HG03196 (cell line): ENCODE results near the gene SLC22A31.

ENCODE experiments used
- ATAC-seq: cut with Tn5 transposase; IDR thresholded peaks from one replicate; pipeline ENCODE4 v1.9.1; 2021; ENCODE audit not compliant: unreplicated experiment

Gene SLC22A31

DNA sequence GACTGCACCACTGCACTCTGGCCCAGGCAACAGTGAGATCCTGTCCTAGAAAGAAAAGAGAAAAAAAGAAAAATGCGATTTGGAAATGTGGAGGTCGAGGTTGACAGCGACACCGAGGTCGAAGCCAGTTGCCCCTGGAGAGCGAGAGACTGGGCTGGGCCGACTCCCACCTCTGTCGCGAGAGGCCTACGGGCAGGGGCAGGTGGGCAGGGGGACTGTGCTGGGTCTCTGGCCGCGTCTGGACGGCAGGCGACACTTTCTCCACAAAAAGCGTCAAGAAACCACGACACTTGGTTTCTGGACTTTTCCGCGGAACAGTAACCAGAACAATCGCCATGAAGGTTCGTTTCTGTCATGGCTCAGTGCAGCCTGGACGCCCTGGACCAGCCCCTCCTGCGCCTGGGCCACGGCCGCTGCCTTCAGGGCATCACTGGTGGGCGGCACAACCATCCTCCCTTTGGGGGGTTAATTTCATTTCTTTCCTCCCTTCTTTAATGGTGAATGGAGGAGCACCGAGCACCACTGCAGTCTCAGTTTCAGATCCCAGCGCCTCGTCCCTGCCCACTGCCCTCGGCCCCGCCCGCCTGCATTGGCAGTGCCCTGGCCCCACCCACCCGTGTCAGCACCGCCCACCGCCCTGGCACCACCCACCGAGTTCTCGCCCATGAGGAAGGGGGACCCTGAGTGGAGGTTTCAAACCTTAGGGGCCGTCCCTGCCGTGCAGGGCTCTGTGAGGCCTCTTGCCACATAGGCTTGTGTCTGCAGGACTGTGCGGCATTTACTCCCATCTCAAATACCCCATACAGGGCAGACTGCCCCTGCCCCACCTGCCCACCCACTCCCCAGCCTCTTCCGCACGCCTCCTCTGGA lies 47.3 kb downstream of the SLC22A31 start:
- no peak for ATAC-seq

DNA sequence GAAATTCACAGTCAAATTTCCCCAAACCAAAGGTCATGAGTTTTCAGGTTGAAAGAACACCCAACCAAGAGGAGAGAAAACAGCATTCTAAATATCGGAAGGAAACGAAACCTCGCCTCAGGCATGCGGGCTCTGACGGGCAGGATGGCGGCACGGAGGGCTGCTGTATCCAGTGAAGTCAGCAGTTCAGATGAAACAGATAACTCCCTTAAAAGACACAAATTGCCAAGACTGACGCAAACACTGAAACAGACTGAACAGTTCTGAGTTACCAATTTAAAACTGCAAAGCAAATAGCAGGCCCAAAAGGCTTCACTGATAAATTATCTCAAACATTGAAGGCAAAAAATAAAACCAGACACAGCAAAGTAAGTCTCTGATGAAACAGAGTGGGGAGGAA lies 49.4 kb downstream of the SLC22A31 start:
- ATAC-seq, result no peak

DNA sequence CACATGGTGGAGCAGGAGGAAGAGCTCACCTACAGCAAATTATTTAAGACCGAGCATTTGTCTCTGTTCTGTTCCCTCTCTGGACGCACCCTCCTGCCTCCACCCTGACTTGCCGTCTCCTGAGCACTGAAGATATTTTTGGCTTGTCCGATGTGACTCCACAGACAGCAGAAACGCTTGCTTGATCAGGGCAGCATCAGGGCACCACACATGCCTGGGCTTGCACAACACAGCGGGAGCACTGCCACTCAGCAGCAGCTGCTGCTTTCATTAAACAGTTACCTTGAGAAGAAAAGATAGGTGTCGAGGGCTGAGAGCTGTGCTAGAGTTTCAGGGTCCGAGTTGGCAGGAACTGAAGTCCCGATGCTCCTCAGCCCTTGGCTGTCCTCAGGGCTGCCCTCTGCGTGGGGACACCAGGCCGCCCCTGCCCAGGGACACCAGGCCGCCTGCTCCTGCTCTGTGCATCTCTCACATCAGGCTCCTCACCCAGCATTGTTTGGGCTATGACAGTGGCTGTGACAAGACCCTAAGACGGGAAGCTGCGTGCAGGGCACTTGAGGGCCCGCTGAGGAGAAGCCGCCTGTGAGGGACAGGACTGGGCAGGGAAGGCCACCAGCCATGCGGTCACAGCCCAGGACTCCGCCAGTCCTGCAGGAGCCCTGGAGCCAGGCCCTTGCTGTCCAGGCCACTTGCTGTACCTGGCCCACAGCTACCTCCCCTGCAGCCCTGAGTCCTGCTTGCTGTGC lies 50.1 kb downstream of the SLC22A31 start:
- no peak for ATAC-seq

DNA sequence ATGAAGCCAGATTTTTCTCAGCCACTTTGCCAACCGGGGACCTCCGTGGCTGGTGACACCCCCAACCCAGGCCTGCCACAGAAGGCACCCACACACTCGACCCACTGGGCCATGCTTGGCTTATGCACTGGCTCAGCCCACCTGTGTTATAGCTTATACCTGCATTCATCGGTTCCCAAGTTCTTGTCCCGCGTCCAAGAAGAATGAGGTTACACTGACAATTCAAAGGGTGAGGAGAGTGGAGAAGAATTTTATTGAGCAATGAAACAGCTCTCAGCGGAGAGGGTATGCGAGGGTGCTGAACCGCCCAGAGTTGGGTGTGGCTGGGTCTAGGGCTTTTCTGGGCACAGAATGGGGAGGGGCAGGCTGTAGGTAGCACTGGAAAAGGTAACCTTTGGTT lies 51.0 kb downstream of the SLC22A31 start:
- ATAC-seq, result no peak

DNA sequence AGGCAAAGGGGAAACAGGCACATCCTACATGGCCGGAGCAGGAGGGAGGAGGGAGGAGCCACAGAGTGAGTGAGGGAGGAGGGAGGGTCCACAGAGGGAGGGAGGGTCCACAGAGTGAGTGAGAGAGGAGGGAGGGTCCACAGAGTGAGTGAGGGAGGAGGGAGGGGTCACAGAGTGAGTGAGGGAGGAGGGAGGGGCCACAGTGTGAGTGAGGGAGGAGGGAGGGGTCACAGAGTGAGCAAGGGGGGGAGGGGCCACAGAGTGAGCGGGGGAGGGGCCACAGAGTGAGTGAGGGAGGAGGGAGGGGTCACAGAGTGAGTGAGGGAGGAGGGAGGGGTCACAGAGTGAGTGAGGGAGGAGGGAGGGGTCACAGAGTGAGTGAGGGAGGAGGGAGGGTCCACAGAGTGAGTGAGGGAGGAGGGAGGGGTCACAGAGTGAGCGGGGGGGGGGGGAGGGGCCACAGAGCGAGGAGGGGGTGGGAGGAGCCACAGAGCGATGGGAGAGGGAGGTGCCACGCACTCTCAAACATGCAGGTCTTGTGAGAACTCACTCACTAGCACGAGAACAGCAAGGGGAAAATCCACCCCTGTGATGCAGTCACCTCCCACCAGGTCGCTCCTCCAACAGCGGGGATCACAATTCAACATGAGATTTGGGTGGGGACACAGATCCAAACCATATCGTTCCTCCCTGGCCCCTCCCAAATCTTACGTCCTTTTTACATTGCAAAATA lies 53.1 kb downstream of the SLC22A31 start:
- no peak for ATAC-seq

DNA sequence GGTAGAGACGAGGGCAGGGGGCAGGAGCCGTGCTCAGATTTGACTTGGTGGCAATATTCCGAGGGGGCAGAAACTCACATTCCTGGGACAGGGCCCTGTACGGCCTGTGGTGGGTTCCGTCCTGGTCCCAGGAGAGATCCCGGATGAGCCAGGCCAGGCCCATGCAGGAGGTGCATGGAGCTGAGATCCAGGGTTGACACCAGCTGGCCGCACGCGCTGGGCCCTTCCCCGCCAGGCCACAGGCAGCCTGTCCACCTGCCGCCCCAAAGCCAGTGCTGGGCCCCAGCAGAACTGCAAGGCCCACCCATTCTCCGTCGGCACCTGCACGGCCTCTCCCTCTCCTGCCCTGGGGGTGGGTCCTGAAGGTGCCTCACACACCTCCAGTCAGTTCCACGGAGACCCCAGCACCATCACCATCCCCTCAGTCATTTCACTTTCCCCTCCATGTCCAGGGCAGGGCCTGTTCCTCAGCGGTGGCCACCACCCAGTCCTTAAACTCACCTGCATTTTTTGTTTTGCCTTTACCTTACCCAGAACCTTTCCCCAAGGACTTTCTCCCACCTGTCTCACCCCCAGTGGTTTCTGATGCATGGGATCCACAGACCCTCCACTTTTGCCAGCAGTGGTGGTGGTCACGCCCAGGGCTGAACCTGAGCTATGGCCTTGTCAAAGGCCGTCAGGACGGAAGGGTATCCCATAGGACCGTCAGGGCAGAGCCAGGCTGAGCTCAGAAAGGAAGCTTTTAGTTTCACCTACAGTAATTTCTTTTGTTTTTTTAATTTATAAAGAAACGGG lies 53.9 kb downstream of the SLC22A31 start:
- ATAC-seq, result no peak
